Naive thymus-derived CD4-positive, alpha-beta T cell (primary cell): Measurements from ENCODE around the gene BFSP1. TPM values are rescaled to one million over a fixed set of nuclear protein-coding genes. Genes with fewer than 3 reads are reported as not detected.

ENCODE experiments used
- ATAC-seq: fragments of 150-1000 bp; cut with Tn5 transposase; 2 replicates; pipeline ENCODE4 v1.10.0; 2021; ENCODE audit warnings: mild to moderate bottlenecking, moderate library complexity
- CTCF ChIA-PET: fragments of 350-600 bp; sonication (Branson Sonifier 250); formaldehyde crosslinking; loops from one replicate; lab custom pipeline; 2021; ENCODE audit warnings: antibody characterized with exemption; lab: Charles Lee
- POLR2A ChIA-PET: fragments of 350-600 bp; sonication (Branson Sonifier 250); formaldehyde crosslinking; loops from one replicate; lab custom pipeline; 2021; ENCODE audit warnings: antibody characterized with exemption, inconsistent platforms; lab: Charles Lee
- DNase-seq, 9 donors: peaks; one replicate each; pipeline versions ENCODE4 v3.0.0 to v3.0.0-alpha.2; 2020 to 2022; ENCODE audit warnings: mixed read lengths in 1 of 9
- H3K27ac ChIP-seq: one replicate; pipeline ENCODE4 v1.7.0; 2013; ENCODE audit warnings: mild to moderate bottlenecking, low read depth, low read length, moderate library complexity
- H3K27me3 ChIP-seq, 2 donors: one replicate each; pipeline ENCODE4 v1.7.0; 2013; ENCODE audit warnings: low read length in 2 of 2, mild to moderate bottlenecking in 2 of 2, moderate library complexity in 2 of 2; ENCODE audit not compliant: control insufficient read depth in 2 of 2, insufficient read depth in 2 of 2
- H3K36me3 ChIP-seq, 3 experiments: 1 replicate in 2 of 3; 2 replicates in 1 of 3; pipeline ENCODE4 v1.7.0; 2013; ENCODE audit warnings: low read length in 3 of 3, mild to moderate bottlenecking in 3 of 3, moderate library complexity in 1 of 3; ENCODE audit not compliant: insufficient read depth in 3 of 3, control insufficient read depth in 2 of 3
- H3K4me1 ChIP-seq, 2 donors: one replicate each; pipeline ENCODE4 v1.7.0; 2013; ENCODE audit warnings: low read length in 2 of 2, mild to moderate bottlenecking in 2 of 2, moderate library complexity in 1 of 2; ENCODE audit not compliant: control insufficient read depth in 2 of 2, insufficient read depth in 2 of 2
- H3K4me3 ChIP-seq: 2 replicates; pipeline ENCODE4 v1.7.0; 2013; ENCODE audit warnings: mild to moderate bottlenecking, low read length
- H3K9me3 ChIP-seq, 3 experiments: 1 replicate in 2 of 3; 2 replicates in 1 of 3; pipeline ENCODE4 v1.7.0; 2013; ENCODE audit warnings: low read length in 3 of 3; ENCODE audit not compliant: control insufficient read depth in 2 of 3
- H3K27ac Mint-ChIP-seq, 9 donors: one replicate each; pipeline ENCODE4 v1.8.0; 2020 to 2022; ENCODE audit warnings: mixed read lengths in 9 of 9, mild to moderate bottlenecking in 8 of 9, moderate library complexity in 5 of 9, inconsistent platforms in 2 of 9
- H3K27me3 Mint-ChIP-seq, 5 donors: one replicate each; pipeline ENCODE4 v1.8.0; 2021 to 2022; ENCODE audit warnings: mixed read lengths in 5 of 5, mild to moderate bottlenecking in 1 of 5
- H3K36me3 Mint-ChIP-seq, 5 donors: one replicate each; pipeline ENCODE4 v1.8.0; 2020 to 2022; ENCODE audit warnings: mixed read lengths in 5 of 5, mild to moderate bottlenecking in 3 of 5, inconsistent platforms in 1 of 5
- H3K4me1 Mint-ChIP-seq, 7 donors: one replicate each; pipeline ENCODE4 v1.8.0; 2020 to 2022; ENCODE audit warnings: mixed read lengths in 7 of 7, mild to moderate bottlenecking in 3 of 7, inconsistent platforms in 1 of 7
- H3K4me3 Mint-ChIP-seq, 10 donors: one replicate each; pipeline ENCODE4 v1.8.0; 2020 to 2022; ENCODE audit warnings: mild to moderate bottlenecking in 10 of 10, mixed read lengths in 10 of 10, moderate library complexity in 6 of 10, inconsistent platforms in 2 of 10
- H3K9me3 Mint-ChIP-seq, 11 donors: one replicate each; pipeline ENCODE4 v1.8.0; 2020 to 2022; ENCODE audit warnings: mixed read lengths in 11 of 11, mild to moderate bottlenecking in 4 of 11, inconsistent platforms in 1 of 11, moderate library complexity in 1 of 11
- intact Hi-C, 2 donors: fragments of 100-400 bp; cut with micrococcal nuclease; formaldehyde crosslinking; loops; one replicate each; pipeline ENCODE4 v1.15.1; 2023
- polyA plus RNA-seq, 2 donors: library from polyadenylated mRNA; unstranded; fragments of 300-500 nt; fragmentation: Illumina TruSeq; gene quantifications; one replicate each; pipeline ENCODE4 v1.2.3, GENCODE V29; 2021
- total RNA-seq, 6 experiments: library from RNA in 5 of 6; stranded (reverse) in 5 of 6; gene quantifications; 1 replicate in 5 of 6; 2 replicates in 1 of 6; pipeline ENCODE4 v1.2.3 and lab custom pipeline; 2021 to 2026

The BFSP1 gene
- total and polyA plus RNA-seq, 7 experiments from 2014 or later: 0.42 to 3.4 TPM; not detected in 5

- H3K4me1 Mint-ChIP-seq: peaks cover 10 to 57% (median 36%) of the 10 kb centered on the region in 7 donors
- intact Hi-C loops: loop anchor here (1.0 to 10.0 kb wide), 16 partner anchors 26 to 962 kb away; partner anchors contain the start of genes DSTN (in 2 of the 2), KAT14 (in 2 of the 2), PET117 (in 2 of the 2) and RRBP1 (in 2 of the 2)
- Histone ChIP-seq H3K9me3 (no peaks in the 10 kb centered on the region), H3K27ac (no peak overlapping the region), H3K27me3 (no peaks in the 10 kb centered on the region), H3K36me3 (no peaks in the 10 kb centered on the region), H3K4me1 (peaks cover 6 to 27% of the 10 kb centered on the region in 2 donors), H3K4me3 (peak overlapping the region; percentile 65)
- ChIA-PET CTCF (interaction anchor here (0.6 to 3.5 kb wide), 10 partner anchors 8 to 771 kb away, joined by 3 to 39 read pairs (median 4); no protein-coding TSS in a partner anchor), POLR2A (interaction anchor here (0.6 to 0.7 kb wide), 2 partner anchors 26 to 1002 kb away, joined by 3 to 4 read pairs; partner anchors contain the start of gene SEC23B)
- H3K27me3 Mint-ChIP-seq: peaks cover 0 to 19% (median 0%) of the 10 kb centered on the region in 5 donors
- DNase-seq (peak; percentile 13 to 70 (median 62)), ATAC-seq (peak; percentile 85)
- H3K4me3 Mint-ChIP-seq: peak overlapping the region; percentile 82 to 95 (median 91)
- H3K9me3 Mint-ChIP-seq: peaks cover 0 to 6% (median 0%) of the 10 kb centered on the region in 11 donors
- H3K27ac Mint-ChIP-seq: peak overlapping the region in 8 of 9 donors; percentile 15 to 92 (median 82)
- H3K36me3 Mint-ChIP-seq: peaks cover 0 to 7% (median 0%) of the 10 kb centered on the region in 5 donors
Measured at GRCh38 chr20:17504898-17505635, 26.1 kb downstream of the BFSP1 start.

DNA sequence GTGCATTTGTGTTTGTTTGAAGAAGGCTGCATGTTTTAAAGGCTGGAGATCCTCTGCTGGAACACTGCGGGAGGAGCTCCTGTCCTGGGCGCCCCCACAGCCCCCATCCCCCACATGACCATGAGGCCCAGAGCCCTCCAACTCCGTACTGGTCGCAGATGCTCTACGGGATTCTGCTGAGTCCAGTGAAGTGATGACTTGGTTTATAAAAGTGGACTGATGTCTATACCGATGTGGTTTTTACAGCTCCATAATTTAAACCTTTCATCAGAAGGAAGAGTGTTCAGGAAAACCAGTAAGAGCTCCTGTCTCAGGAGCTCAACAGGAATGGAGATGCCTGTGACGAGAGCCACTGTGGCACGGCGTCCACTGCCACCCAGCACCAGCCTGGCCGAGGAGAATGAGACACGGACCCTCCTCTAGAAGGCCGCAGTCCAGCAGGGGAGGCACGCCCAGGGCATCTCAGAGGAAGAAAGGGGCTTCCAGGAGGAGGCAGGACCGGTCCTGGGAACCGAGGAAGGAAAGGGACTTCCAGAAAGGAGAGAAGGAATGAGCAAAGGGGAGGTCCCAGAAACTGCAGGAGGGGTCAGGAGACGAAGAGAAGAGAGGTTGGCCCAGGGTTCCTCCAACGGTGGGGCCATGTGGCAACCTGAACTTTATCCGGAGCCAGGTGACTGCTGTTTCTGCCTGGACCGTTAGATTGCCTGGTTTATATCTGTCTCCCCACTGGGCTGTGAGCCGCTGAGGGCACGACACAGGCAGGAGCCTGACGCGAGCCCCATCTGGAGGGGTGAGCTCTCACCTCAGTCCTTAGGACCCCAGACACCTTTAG, 26.9 kb downstream of the BFSP1 start:
- Mint-ChIP-seq H3K36me3 (peaks cover 0 to 4% (median 0%) of the 10 kb centered on the region in 5 donors), H3K4me3 (peak overlapping the region; percentile 82 to 95 (median 91)), H3K27ac (peak overlapping the region in 8 of 9 donors; percentile 15 to 92 (median 82)), H3K9me3 (peaks cover 0 to 6% (median 0%) of the 10 kb centered on the region in 11 donors), H3K27me3 (peaks cover 0 to 19% (median 0%) of the 10 kb centered on the region in 5 donors), H3K4me1 (peaks cover 10 to 56% (median 36%) of the 10 kb centered on the region in 7 donors)
- H3K27ac ChIP-seq: no peak overlapping the region
- H3K4me1 ChIP-seq: peaks cover 6 to 27% of the 10 kb centered on the region in 2 donors
- CTCF ChIA-PET: interaction anchor here (0.6 to 3.5 kb wide), 9 partner anchors 8 to 492 kb away, joined by 3 to 39 read pairs (median 4); no protein-coding TSS in a partner anchor
- no peaks in the 10 kb centered on the region for H3K27me3 ChIP-seq
- H3K4me3 ChIP-seq: peak overlapping the region; percentile 65
- intact Hi-C loops: loop anchor here (1.0 to 10.0 kb wide), 10 partner anchors 33 to 963 kb away; partner anchors contain the start of genes DSTN (in 2 of the 2), KAT14 (in 2 of the 2), PET117 (in 2 of the 2) and DZANK1 (in 1 of the 2)
- peak in 2 of 9 donors; percentile 7 to 13 for DNase-seq
- H3K36me3 ChIP-seq: no peaks in the 10 kb centered on the region
- POLR2A ChIA-PET: interaction anchor here (0.6 to 0.7 kb wide), 2 partner anchors 27 to 1003 kb away, joined by 3 to 4 read pairs; partner anchors contain the start of gene SEC23B
- ATAC-seq: no peak
- no peaks in the 10 kb centered on the region for H3K9me3 ChIP-seq

GRCh38 chr20:17503301-17504065, 27.7 kb downstream of the BFSP1 start:
- CTCF ChIA-PET: interaction anchor here (0.6 to 3.5 kb wide), 5 partner anchors 15 to 493 kb away, joined by 3 to 39 read pairs (median 4); no protein-coding TSS in a partner anchor
- H3K4me3 Mint-ChIP-seq: peak overlapping the region in 6 of 10 donors; percentile 16 to 95 (median 91)
- H3K27ac Mint-ChIP-seq: peak overlapping the region in 6 of 9 donors; percentile 32 to 92 (median 83)
- Histone ChIP-seq H3K27ac (no peak overlapping the region), H3K27me3 (no peaks in the 10 kb centered on the region), H3K4me1 (peaks cover 6 to 27% of the 10 kb centered on the region in 2 donors), H3K4me3 (no peak overlapping the region), H3K36me3 (no peaks in the 10 kb centered on the region), H3K9me3 (no peaks in the 10 kb centered on the region)
- H3K4me1 Mint-ChIP-seq: peaks cover 10 to 56% (median 36%) of the 10 kb centered on the region in 7 donors
- intact Hi-C loops: loop anchor here (1.0 to 10.0 kb wide), 10 partner anchors 34 to 964 kb away; partner anchors contain the start of genes DSTN (in 2 of the 2), KAT14 (in 2 of the 2), PET117 (in 2 of the 2) and DZANK1 (in 1 of the 2)
- peaks cover 0 to 4% (median 0%) of the 10 kb centered on the region in 5 donors for H3K36me3 Mint-ChIP-seq
- H3K9me3 Mint-ChIP-seq: peaks cover 0 to 6% (median 0%) of the 10 kb centered on the region in 11 donors
- peaks cover 0 to 19% (median 0%) of the 10 kb centered on the region in 5 donors for H3K27me3 Mint-ChIP-seq
- ATAC-seq (no peak), DNase-seq (peak in 4 of 9 donors; percentile 5 to 67 (median 52))
- POLR2A ChIA-PET: no interaction called here

- Mint-ChIP-seq H3K27ac (peak overlapping the region in 2 of 9 donors; percentile 47 to 77), H3K4me3 (no peak overlapping the region), H3K36me3 (peaks cover 0 to 4% (median 0%) of the 10 kb centered on the region in 5 donors), H3K4me1 (peaks cover 10 to 43% (median 31%) of the 10 kb centered on the region in 7 donors), H3K27me3 (peaks cover 0 to 13% (median 0%) of the 10 kb centered on the region in 5 donors), H3K9me3 (peaks cover 0 to 6% (median 0%) of the 10 kb centered on the region in 11 donors)
- POLR2A ChIA-PET: no interaction called here
- H3K4me3 ChIP-seq: no peak overlapping the region
- ATAC-seq: no peak
- H3K27me3 ChIP-seq: no peaks in the 10 kb centered on the region
- CTCF ChIA-PET: no interaction called here
- H3K27ac ChIP-seq: no peak overlapping the region
- no peak for DNase-seq
- no peaks in the 10 kb centered on the region for H3K36me3 ChIP-seq
- H3K4me1 ChIP-seq: peaks cover 6 to 25% of the 10 kb centered on the region in 2 donors
- H3K9me3 ChIP-seq: no peaks in the 10 kb centered on the region
- intact Hi-C loops: loop anchor here in 1 of 2 donors (10.0 kb wide), 1 partner anchor 633 kb away; the partner anchor contains the start of genes KAT14 and PET117
Measured at GRCh38 chr20:17502105-17502504, 29.1 kb downstream of the BFSP1 start.

- Mint-ChIP-seq H3K27ac (peak overlapping the region in 4 of 9 donors; percentile 12 to 77 (median 43)), H3K36me3 (peaks cover 0 to 4% (median 0%) of the 10 kb centered on the region in 5 donors), H3K4me3 (peak overlapping the region in 1 of 10 donors; percentile 0), H3K9me3 (peaks cover 0 to 6% (median 0%) of the 10 kb centered on the region in 11 donors), H3K4me1 (peaks cover 10 to 40% (median 31%) of the 10 kb centered on the region in 7 donors), H3K27me3 (peaks cover 0 to 16% (median 0%) of the 10 kb centered on the region in 5 donors)
- H3K9me3 ChIP-seq: no peaks in the 10 kb centered on the region
- CTCF ChIA-PET: no interaction called here
- H3K36me3 ChIP-seq: no peaks in the 10 kb centered on the region
- intact Hi-C loops: loop anchor here in 1 of 2 donors (10.0 kb wide), 1 partner anchor 633 kb away; the partner anchor contains the start of genes KAT14 and PET117
- DNase-seq (no peak), ATAC-seq (no peak)
- POLR2A ChIA-PET: no interaction called here
- no peaks in the 10 kb centered on the region for H3K27me3 ChIP-seq
- peaks cover 6 to 21% of the 10 kb centered on the region in 2 donors for H3K4me1 ChIP-seq
- H3K27ac ChIP-seq: no peak overlapping the region
- H3K4me3 ChIP-seq: no peak overlapping the region
Measured at GRCh38 chr20:17501701-17502100, 29.5 kb downstream of the BFSP1 start.
